H4 (cell line): ENCODE measurements around the gene PLCH1. TPM values are rescaled to one million over a fixed set of nuclear protein-coding genes. Genes with fewer than 3 reads are reported as not detected.

ENCODE experiments used
- DNase-seq: peaks from one replicate; pipeline ENCODE4 v3.0.0-alpha.2; 2015; ENCODE audit warnings: low spot score
- total RNA-seq: library from RNA; depleted of rRNA; stranded (reverse); fragments of >200 nt; shearing (Covaris generic); gene quantifications from 2 replicates; pipeline ENCODE4 v1.2.3, GENCODE V29; 2014

The PLCH1 gene
- total RNA-seq, 1 experiment from 2014 or later = 1.1 TPM

- DNase-seq = no peak
These were observed 56.4 kb downstream of the PLCH1 start for GRCh38 chr3:155688481-155688880.

- no peak for DNase-seq
These were observed 61.5 kb downstream of the PLCH1 start for GRCh38 chr3:155683344-155683720.

- DNase-seq = no peak
These were observed 62.2 kb downstream of the PLCH1 start for GRCh38 chr3:155682426-155683343.

GRCh38 chr3:155676252-155676981 lies 68.5 kb downstream of the PLCH1 start:
- DNase-seq = peak; percentile 47

- DNase-seq = no peak
These were observed 69.8 kb downstream of the PLCH1 start for GRCh38 chr3:155675094-155675493.

- no peak for DNase-seq
These were observed 71.5 kb downstream of the PLCH1 start for GRCh38 chr3:155673421-155673820.

GRCh38 chr3:155670335-155670734 lies 74.5 kb downstream of the PLCH1 start:
- DNase-seq = no peak

- no peak for DNase-seq
These were observed 76.9 kb downstream of the PLCH1 start for GRCh38 chr3:155667988-155668387.

- DNase-seq = peak; percentile 82
These were observed 79.8 kb downstream of the PLCH1 start for GRCh38 chr3:155664925-155665695.

- DNase-seq = no peak
These were observed 81.2 kb downstream of the PLCH1 start for GRCh38 chr3:155663467-155664212.

- no peak for DNase-seq
These were observed 83.1 kb downstream of the PLCH1 start for GRCh38 chr3:155661760-155662159.

- DNase-seq = no peak
These were observed 83.8 kb downstream of the PLCH1 start for GRCh38 chr3:155661042-155661441.

- no peak for DNase-seq
These were observed 86.1 kb downstream of the PLCH1 start for GRCh38 chr3:155658671-155659261.

GRCh38 chr3:155658006-155658405 lies 86.9 kb downstream of the PLCH1 start:
- DNase-seq = no peak

- no peak for DNase-seq
These were observed 87.7 kb downstream of the PLCH1 start for GRCh38 chr3:155657161-155657560.

- no peak for DNase-seq
These were observed 88.4 kb downstream of the PLCH1 start for GRCh38 chr3:155656466-155656865.

GRCh38 chr3:155651489-155652218 lies 93.2 kb downstream of the PLCH1 start:
- no peak for DNase-seq

- no peak for DNase-seq
These were observed 96.8 kb downstream of the PLCH1 start for GRCh38 chr3:155648013-155648591.

- no peak for DNase-seq
These were observed 97.7 kb downstream of the PLCH1 start for GRCh38 chr3:155647206-155647605.

- no peak for DNase-seq
These were observed 98.2 kb downstream of the PLCH1 start for GRCh38 chr3:155646669-155647068.
